ENCODE data around the gene GPR161.
"Not testable (repeated sequence)": the region's sequence is repeated elsewhere in the genome, so short reads cannot be mapped to it uniquely, and the experiment has no call there.

Gene GPR161

DNA sequence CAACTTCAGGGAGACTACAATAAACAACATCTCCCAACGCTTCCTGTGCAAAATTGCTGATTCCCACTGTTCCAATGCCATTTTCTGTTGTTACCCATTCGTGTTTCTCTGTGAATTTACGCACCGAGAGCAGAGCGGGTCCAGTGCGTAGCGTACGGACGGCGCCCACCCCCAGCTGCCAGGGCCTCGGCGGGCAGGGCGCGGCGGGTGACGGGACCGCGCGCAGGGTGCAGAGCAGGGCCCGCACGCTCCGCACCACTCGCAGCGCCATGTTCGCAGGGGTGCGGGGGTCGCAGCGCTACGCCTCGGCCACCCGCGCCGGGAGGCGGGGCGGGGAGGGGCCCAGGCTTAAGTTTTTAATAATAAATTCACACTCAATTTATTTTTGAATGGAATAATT is 80.6 kb downstream of the GPR161 start:
- not testable (repeated sequence) for H3K36me3 Mint-ChIP-seq, H3K4me3 Mint-ChIP-seq, H3K27ac Mint-ChIP-seq, H3K27me3 Mint-ChIP-seq, H3K9me3 Mint-ChIP-seq, H3K4me1 Mint-ChIP-seq

DNA sequence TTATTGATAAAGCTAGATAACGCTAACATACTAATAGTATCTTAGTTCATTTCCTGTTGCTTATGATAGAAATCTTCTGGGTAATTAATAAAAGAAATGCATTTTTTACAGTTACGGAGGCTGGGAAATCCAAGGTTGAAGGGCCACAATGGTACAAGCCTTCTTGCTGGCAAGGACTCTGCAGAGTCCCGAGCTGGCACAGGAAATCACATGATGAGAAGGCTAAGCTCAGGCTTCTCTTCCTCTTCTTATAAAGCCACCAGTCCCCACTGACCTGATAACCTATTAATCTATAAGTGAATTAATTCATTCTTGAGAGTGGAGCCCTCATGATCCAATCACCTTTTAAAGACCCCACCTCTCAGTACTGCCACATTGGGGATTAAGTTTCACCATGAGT is 82.6 kb downstream of the GPR161 start:
- no peaks in the 10 kb centered on the region for H3K4me1 Mint-ChIP-seq
- no peaks in the 10 kb centered on the region for H3K27me3 Mint-ChIP-seq
- no peaks in the 10 kb centered on the region for H3K9me3 Mint-ChIP-seq
- H3K36me3 Mint-ChIP-seq: peaks cover 5% of the 10 kb centered on the region
- no peak overlapping the region for H3K27ac Mint-ChIP-seq
- H3K4me3 Mint-ChIP-seq: no peak overlapping the region

DNA sequence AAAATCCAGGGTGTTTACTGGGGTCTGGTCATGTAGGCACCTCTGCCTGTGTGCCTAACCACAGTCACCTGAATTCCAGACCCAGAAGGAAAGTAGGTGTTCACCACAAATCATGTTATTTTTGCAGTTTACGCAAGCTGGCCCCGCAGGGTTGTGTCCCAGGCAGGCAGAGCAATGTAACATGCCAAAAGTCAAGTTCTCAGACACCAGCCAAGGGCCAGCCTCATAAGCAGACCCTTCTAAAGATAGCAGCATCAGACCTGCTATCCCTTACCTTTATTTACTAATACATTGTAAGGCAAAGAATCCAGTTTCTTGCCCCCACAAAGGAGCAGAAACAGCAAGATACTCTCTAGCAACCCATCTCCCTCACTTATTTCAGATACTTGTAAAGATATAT is 83.0 kb downstream of the GPR161 start:
- H3K27me3 Mint-ChIP-seq: no peaks in the 10 kb centered on the region
- H3K4me3 Mint-ChIP-seq: no peak overlapping the region
- H3K27ac Mint-ChIP-seq: no peak overlapping the region
- H3K9me3 Mint-ChIP-seq: no peaks in the 10 kb centered on the region
- H3K4me1 Mint-ChIP-seq: no peaks in the 10 kb centered on the region
- peaks cover 5% of the 10 kb centered on the region for H3K36me3 Mint-ChIP-seq

DNA sequence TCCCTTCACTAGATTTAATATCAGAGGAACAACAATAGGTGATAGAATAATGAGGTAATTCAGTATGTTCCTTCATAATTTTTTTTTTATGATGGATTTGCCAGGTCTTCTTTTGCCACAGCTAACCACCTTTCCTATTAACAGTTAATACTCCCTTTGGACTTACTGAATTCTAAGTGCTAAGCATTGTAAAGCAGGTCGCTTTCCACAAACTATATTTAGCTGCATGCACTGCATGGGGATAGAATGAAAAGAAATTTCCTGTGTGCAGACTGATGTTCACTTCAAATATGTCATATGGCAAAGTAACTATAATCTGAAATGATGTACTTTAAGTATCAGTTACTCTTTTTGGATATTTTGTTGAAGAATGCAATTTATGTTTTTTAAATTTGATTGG is 85.8 kb downstream of the GPR161 start:
- H3K27ac Mint-ChIP-seq: no peak overlapping the region
- no peaks in the 10 kb centered on the region for H3K9me3 Mint-ChIP-seq
- no peak overlapping the region for H3K4me3 Mint-ChIP-seq
- no peaks in the 10 kb centered on the region for H3K4me1 Mint-ChIP-seq
- peaks cover 6% of the 10 kb centered on the region for H3K36me3 Mint-ChIP-seq
- H3K27me3 Mint-ChIP-seq: no peaks in the 10 kb centered on the region

DNA sequence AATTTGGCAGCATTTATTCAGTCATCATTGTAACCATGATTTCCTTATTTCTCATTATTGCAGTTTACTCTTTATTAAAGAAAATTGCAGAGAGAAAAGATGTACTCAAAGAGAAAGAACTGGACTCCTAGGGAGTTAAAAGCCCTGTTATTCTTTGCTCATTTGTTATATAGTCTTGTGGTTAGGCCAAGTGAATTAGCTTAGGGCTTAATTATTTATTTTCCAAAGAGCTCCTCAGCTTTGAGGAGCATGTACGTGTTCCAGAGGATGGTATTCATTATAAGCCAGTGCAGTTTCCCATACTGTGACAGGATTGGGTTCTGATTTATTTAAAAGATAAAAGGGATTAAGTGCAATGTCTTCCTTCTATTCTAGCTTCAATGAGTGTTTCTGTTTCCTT is 86.4 kb downstream of the GPR161 start:
- no peaks in the 10 kb centered on the region for H3K4me1 Mint-ChIP-seq
- no peak overlapping the region for H3K4me3 Mint-ChIP-seq
- no peaks in the 10 kb centered on the region for H3K9me3 Mint-ChIP-seq
- H3K36me3 Mint-ChIP-seq: peaks cover 4% of the 10 kb centered on the region
- no peak overlapping the region for H3K27ac Mint-ChIP-seq
- H3K27me3 Mint-ChIP-seq: no peaks in the 10 kb centered on the region

DNA sequence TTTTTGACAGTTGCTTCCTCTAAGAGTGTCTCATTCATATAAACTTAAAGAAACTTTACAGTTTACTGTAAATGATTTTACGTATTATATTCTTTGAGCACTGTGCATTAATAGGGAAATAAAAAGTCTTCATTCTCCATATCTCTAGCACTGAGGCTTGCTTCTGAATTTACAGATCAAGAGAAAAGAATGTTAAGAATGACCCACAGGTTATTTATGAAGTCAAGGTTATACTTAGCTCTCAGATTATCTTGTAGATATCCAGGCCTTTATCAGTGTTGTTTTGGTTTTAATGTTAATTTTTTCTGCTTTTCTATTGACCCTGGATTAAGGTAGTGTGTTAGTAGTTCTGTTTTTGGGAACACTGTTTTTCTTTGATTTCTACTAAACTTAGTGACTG is 91.4 kb downstream of the GPR161 start:
- Mint-ChIP-seq H3K36me3 (peaks cover 21% of the 10 kb centered on the region), H3K4me3 (no peak overlapping the region), H3K4me1 (no peaks in the 10 kb centered on the region), H3K9me3 (no peaks in the 10 kb centered on the region), H3K27ac (no peak overlapping the region), H3K27me3 (no peaks in the 10 kb centered on the region)

DNA sequence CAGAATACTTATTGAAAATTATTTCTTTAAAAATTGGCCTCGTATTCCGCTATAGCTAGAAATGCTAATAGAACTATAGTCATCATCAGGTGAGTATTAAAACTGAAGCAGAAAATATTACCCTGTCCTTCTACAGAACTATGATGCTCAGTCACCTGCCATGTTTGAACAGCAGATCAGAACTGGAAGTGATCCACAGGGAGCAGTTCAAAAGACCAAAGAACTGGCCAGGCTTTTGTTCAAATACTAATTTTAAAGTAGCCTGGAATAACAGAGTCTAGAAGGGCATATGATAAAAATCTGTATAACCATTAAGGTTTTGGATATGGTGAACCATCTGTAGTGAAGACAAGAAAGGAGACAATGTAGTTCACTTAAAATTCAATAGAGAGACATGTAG is 94.4 kb downstream of the GPR161 start:
- peaks cover 20% of the 10 kb centered on the region for H3K36me3 Mint-ChIP-seq
- H3K4me1 Mint-ChIP-seq: no peaks in the 10 kb centered on the region
- no peaks in the 10 kb centered on the region for H3K9me3 Mint-ChIP-seq
- H3K27me3 Mint-ChIP-seq: no peaks in the 10 kb centered on the region
- no peak overlapping the region for H3K27ac Mint-ChIP-seq
- no peak overlapping the region for H3K4me3 Mint-ChIP-seq

DNA sequence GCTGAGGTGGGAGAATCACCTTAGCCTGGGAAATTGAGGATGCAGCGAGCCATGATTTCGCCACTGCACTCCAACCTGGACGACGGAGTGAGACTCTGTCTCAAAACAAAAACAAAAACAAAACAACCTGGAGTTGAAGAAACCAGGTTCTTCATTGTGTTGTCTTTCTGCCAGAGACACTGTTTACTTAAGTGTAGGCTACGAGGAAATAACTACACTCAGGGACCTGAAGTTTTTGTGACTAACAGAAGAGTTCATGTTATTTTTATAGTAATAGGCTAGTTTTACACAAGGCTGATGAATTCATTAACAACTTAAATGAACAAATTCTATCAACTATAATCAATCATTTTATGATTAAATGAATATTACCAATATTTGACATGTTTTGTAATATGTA is 101.4 kb downstream of the GPR161 start:
- Mint-ChIP-seq H3K4me1 (no peaks in the 10 kb centered on the region), H3K36me3 (peaks cover 7% of the 10 kb centered on the region), H3K9me3 (no peaks in the 10 kb centered on the region), H3K27me3 (no peaks in the 10 kb centered on the region), H3K4me3 (no peak overlapping the region), H3K27ac (no peak overlapping the region)

DNA sequence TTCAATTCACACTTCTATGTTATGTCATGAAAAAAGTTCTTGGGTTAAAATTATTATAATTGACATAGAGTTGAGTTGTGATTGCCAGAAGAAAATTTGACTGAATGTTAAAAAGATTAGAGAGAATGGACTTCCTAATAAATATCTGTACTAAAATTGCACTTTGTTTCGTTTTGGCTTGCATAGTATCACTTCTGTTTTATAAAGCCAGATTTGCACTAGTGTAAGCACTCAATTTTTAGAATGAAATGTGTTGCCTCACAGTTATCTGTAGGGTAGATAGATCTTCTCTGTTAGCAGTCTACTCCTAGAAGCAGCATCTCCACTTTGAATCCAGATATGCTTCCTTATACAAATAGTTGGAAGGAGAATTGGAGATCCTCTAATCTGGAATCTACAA is 104.7 kb downstream of the GPR161 start:
- no peaks in the 10 kb centered on the region for H3K27me3 Mint-ChIP-seq
- no peak overlapping the region for H3K4me3 Mint-ChIP-seq

DNA sequence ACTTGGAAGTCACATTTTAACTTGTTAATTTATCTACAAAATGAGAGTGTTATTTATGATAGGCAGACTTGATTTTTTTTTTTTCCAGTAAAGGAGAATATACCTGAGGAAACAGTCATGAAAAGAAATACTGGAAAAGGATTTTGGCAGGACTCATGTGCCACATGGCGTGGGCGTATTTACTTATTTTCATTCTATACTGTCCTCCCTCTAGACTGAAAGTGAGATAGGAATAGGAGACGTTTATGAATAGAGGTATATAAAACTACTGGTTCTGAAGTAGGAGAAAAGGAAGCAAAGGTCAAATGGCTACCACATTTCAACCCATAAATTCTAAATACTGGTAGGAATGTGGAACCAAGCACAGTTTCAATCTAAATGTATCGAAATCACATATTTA is 105.1 kb downstream of the GPR161 start:
- no peak overlapping the region for H3K4me3 Mint-ChIP-seq
- H3K9me3 Mint-ChIP-seq: no peaks in the 10 kb centered on the region
- no peak overlapping the region for H3K27ac Mint-ChIP-seq
- no peaks in the 10 kb centered on the region for H3K27me3 Mint-ChIP-seq
- H3K4me1 Mint-ChIP-seq: no peaks in the 10 kb centered on the region
- H3K36me3 Mint-ChIP-seq: peaks cover 4% of the 10 kb centered on the region

More for the DNA sequence above, 104.7 kb downstream of the GPR161 start:
- Mint-ChIP-seq H3K27ac (no peak overlapping the region), H3K36me3 (peaks cover 4% of the 10 kb centered on the region), H3K4me1 (no peaks in the 10 kb centered on the region), H3K9me3 (no peaks in the 10 kb centered on the region)

DNA sequence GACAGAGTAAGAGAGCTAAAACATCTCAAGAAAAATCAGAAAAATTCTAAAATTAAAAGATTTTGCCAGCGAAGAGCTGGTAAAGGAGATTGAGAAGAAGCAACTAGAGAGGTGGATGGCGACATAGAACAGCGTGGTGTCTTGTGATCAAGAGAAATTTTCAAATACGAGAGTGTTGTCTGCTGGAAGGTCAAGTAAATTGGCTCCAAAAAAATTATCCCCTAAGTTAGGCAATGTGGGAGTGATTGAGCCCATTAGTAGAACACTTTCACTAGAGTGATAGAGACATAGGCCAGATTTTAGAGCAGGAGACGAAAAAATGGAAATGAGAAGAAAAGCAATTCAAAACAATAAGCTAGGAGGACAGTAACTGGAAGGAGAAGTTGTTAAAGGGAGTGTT is 105.5 kb downstream of the GPR161 start:
- Mint-ChIP-seq H3K27me3 (no peaks in the 10 kb centered on the region), H3K4me1 (no peaks in the 10 kb centered on the region), H3K4me3 (no peak overlapping the region), H3K27ac (no peak overlapping the region), H3K36me3 (peaks cover 3% of the 10 kb centered on the region), H3K9me3 (no peaks in the 10 kb centered on the region)
